Measurements from ENCODE around the gene MROH8.
"Not testable (repeated sequence)": the region's sequence is repeated elsewhere in the genome, so short reads cannot be mapped to it uniquely, and the experiment has no call there.

Gene MROH8

DNA sequence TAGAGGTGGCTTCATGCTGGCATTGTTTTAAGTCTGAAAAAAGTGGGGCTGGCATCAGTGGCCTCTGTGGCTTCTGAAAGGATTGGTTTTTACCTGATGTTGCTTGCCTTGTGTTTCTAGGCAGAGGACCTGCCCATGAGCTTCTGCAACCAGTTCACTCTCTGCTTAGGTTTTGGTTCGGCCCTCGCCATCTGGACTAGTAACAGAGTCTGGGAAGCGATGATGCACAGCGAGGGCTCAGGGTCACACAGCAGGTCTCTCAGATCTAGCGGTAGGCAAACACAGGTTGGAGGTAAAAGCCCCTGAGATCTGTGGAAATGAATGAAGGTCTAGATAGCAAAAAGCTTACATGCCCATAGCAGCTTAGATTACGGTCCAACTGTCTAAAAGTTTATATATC lies 76.8 kb downstream of the MROH8 start:
- in situ Hi-C loops (cut with MboI; ENCODE audit: low sequenced_read_pairs) = no loop called here

DNA sequence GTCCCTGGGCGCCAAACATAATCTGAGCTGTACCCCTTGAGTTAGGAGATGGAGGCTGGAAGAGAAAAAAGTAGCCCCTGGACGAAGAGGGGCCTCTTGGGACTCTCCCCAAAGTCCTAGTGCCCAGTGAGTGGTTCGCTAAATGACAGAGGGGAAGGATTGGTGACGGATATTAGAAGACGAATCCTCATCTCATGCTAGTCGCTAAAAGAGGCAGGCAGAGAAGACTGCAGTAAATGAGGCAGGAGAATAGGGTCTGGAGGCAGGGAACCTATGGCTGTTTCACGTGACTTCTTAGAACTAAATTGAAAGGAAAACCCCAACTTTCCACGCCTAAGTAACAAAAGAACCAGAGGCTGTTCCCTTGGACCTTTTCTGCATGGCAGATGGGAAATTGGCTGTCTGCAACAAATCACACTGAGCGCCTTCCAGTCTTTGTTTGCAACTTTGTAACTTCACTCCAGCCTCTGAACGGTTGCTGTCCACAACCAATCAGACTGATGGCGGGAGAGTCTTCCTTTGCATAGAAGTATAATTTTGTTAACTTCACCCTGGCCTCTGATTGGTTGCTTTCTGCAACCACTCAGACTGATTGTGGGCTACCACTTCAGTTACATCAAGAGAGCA lies 82.8 kb downstream of the MROH8 start:
- in situ Hi-C loops (cut with MboI; ENCODE audit: low sequenced_read_pairs) = no loop called here

DNA sequence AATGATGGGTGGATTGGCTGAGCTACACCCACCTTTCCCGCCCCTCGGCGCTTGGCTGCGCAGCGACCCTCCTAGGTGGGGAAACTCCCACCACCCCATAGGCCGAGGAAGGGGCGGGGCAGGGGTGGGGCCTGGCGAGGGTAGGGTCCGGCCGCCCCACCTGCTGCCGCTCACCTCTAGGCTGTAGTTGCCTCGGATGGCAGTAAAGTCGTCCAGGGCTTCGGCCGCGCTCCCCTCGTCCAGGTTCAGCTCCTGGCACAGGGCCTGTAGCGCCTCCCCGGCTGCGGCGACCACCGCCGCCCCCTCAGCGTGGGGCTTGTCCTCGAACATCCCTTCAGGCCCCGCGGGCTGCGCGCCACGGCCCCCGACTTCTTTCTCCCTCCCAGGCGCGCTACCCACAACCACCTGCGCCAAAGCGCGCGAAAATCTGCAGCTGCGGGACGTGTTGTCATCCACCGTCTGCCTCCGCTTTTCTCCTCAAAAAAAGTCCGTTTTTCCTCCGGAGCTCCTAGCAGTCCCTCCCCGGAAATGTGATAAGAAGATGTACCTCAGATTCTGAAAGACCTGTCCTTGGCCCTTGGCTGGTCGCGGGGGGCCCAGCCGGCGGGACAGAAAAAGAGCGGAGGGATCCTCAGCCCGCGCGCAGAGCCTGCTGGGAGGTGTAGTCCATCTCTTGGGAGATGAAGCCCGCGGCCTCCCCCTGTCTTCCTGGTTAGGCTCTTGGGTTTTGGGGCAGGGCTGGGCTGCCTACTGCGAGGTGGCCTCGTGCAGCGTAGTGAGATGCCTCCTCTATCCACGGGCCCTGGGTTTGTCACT lies 83.5 kb downstream of the MROH8 start, which contains the start of gene RBL1:
Gene RBL1, minus strand, starts transcription at position 399 of the 816 bp plus-strand sequence. Its CDS starts 69 bp downstream, at position 330.
- in situ Hi-C loops (cut with MboI; ENCODE audit: low sequenced_read_pairs) = no loop called here

DNA sequence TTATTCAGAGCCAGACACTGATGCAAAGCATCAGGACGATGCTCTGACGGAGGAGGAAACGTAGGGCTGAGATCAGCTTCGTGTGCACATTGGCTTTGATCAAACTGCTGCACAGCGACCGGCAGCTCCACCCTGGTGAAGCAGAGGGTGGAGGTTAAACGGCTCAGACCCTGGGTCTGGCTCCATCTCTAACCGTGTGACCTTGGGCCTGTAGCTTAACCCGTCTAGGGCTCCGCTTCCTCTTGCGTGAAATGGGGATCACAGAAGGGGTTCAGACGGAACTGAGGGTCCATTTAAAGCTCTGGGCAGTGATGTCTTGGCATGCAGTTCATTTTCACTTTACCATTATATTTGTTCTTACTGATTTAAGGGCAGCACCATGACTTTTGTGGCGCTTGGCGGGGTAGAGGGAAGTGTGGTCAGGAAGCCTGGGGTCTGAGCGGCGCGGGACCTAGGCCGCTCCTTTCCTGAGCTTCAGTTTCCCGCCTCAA lies 84.2 kb downstream of the MROH8 start:
- in situ Hi-C loops (cut with MboI; ENCODE audit: low sequenced_read_pairs) = no loop called here

DNA sequence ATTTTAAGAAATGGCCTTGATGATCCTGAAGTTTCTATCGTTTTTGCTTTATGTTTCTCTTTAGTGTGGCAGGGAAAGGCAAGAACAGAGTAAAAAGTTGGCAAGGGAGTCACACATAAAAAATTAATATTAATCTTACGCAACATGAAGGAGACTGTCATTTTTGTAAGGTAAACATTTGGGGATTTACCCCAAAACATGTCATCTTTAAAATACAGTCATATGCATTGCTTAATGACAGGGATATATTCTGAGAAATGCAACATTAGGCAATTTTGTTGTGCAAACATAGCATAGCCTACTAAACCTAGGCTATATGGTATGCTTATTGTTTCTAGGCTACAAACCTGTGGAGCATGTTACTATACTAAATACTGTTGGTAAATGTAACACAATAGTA lies 88.9 kb downstream of the MROH8 start:
- in situ Hi-C loops (cut with MboI; ENCODE audit: low sequenced_read_pairs) = no loop called here

DNA sequence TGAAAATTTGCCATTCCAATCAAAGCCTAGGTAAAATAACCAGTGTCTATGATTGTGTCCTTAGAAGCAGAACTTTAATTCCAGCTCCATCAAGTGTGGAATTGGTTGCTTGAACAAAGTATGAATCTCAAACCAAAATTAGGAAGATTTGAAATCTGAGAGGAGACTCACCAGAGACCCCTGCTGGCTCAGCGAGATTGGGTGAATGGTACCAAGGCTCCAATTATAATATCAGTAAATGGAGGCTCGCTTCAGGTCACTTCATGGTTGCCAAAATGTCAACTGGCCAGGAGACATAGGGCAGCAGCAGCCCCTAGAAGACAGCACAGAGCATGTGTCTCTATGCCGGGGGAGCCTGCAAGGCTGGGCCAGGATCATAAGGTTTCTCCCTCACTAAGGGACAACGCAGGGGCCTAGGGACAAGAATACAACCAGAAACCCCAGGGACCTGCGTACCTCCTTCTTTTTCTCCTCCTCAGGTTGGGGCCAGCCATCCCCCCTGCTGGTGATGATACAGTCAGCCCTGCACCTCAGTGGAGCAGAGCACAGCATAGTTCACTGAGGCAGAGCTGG lies 97.5 kb downstream of the MROH8 start:
- in situ Hi-C loops (cut with MboI; ENCODE audit: low sequenced_read_pairs) = no loop called here

DNA sequence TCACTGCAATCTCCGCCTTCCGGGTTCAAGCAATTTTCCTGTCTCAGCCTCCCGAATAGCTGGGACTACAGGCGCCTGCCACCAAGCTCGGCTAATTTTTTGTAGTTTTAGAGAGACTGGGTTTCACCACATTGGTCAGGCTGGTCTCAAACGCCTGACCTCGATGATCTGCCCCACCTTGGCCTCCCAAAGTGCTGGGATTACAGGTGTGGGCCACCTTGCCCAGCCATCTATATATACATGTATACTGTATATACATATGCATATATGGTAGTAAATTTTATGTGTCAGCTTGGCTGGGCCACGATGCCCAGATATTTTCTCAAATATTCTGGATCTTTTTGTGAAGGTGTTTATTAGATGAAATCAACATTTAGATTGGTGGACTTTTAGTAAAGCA lies 102.3 kb downstream of the MROH8 start:
- in situ Hi-C loops (cut with MboI; ENCODE audit: low sequenced_read_pairs) = no loop called here

DNA sequence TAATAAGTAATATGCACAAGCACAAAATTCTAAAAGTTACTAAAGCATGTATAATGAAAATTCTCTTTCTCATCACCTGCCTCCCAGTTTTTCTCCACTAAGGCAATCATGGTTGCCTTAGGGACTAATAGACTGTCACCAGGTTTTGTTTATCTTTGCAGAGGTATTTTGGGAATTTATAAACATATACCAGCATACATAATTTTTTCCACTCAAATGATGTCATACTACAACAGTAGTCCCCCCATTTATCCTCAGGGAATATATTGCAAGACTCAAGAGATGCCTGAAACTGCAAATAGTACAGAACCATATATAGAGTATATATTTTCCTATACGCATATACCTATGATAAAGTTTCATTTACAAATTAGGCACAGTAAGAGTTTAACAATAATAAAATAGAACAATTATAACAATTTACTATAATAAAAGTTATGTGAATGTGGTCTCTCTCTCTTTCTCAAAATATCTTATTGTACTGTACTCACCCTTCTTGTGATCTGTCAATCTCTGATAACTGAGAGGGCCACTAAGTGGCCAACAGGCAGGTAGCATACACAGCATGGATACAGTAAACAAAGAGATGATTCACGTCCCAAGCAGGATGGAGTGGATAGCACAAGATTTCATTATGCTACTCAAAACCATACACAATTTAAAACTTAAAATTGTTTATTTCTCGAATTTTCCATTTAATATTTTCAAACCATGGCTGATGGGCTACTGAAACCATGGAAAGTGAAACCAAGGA lies 103.2 kb downstream of the MROH8 start:
- in situ Hi-C loops (cut with MboI; ENCODE audit: low sequenced_read_pairs) = no loop called here

DNA sequence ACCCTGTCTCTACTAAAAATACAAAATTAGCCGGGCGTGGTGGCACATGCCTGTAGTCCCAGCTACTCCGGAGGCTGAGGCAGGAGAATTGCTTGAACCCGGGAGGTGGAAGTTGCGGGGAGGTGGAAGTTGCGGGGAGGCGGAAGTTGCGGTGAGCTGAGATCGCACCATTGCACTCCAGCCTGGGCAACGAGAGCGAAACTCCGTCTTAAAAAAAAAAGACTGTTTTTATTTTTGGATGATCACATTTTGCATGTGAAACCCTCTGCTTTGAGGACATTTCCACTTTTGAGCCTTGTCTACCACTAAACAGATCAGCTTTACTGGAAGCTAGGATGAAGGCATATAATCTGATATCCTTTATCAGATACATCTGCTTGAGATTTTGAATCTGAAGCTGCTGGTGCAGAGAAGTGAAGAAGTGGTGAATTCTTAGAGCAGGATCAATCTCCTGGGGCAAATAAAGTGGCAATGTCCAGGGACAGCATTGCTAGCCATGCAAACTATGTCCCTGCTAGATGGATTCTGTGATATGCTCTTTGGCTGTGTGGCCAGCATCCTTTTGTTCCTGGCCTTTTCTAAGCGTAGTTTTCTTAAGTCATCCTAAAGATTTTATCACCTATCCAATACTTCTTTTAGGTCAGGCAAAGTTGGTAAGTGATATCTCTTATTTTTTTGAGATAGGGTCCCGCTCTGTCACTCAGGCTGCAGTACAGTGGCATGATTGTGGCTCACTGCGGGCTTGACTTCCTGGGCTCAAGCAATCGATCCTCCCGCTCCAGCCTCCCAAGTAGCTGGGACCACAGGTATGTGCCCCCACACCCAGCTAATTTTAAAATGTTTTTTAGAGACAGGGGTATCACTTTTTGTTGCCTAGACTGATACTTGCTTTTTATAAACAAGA lies 106.8 kb downstream of the MROH8 start:
- in situ Hi-C loops (cut with MboI; ENCODE audit: low sequenced_read_pairs) = no loop called here

DNA sequence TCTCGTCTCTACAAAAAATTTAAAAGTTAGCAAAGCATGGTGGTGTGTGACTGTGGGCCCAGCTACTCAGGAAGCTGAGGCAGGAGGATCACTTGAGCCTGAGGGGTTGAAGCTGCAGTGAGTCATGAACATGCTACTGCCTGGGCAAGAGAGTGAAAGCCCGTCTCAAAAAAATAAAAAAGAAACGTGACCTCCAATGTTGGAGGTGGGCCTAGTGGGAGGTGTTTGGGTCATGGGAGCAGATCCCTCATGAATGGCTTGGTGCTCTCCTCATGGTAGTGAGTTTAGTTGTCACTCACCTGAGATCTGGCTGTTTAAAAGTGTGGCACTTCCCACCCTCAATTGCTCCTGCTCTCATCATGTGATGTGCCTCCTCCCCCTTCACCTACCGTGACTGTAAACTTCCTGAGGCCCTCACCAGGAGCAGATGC lies 107.9 kb downstream of the MROH8 start:
- in situ Hi-C loops (cut with MboI; ENCODE audit: low sequenced_read_pairs) = no loop called here

DNA sequence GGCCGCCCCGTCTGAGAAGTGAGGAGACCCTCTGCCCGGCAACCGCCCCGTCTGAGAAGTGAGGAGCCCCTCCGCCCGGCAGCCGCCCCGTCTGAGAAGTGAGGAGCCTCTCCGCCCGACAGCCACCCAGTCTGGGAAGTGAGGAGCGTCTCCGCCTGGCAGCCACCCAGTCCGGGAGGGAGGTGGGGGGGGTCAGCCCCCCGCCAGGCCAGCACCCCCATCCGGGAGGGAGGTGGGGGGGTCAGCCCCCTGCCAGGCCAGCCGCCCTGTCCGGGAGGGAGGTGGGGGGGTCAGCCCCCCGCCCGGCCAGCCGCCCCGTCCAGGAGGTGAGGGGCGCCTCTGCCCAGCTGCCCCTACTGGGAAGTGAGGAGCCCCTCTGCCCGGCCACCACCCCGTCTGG lies 109.8 kb downstream of the MROH8 start:
- in situ Hi-C loops (cut with MboI; ENCODE audit: low sequenced_read_pairs) = not testable (repeated sequence)

DNA sequence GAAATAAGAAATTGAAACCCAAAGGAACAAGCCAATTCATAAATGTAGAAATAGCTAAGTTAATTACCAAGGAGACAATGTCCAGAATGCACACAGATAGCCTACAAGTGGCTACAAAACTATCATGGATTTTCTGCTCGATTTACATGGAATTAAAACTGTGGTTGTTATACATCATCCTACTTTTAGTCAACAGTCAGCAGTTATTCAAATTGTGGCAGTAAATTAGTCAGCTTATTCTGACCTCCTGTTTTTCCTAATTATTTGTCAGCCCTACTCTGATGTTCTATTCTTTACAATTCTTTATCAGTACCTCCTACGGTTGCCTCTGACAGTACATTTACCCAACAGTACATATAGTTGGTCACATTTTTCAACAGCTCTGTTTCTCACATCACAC lies 113.2 kb downstream of the MROH8 start:
- in situ Hi-C loops (cut with MboI; ENCODE audit: low sequenced_read_pairs) = no loop called here

DNA sequence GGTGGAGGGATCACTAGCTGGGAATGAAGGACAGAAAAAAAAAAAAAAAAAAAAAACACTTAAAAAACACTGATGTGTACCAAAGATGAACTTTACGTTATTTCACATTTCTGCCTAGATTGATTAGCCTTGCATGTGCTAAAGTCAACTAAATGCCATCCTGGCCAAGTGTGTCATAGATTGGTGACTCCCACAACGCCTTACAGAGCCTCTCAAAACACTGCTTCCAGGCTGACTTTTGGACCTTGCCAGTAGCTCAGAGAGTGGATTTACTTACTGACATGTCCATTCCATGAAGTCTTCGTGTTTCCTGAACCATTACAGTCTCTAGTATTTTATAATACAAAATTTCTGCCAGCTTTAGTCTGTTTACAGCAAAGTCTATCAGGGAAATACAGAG lies 124.1 kb downstream of the MROH8 start:
- in situ Hi-C loops (cut with MboI; ENCODE audit: low sequenced_read_pairs) = no loop called here

DNA sequence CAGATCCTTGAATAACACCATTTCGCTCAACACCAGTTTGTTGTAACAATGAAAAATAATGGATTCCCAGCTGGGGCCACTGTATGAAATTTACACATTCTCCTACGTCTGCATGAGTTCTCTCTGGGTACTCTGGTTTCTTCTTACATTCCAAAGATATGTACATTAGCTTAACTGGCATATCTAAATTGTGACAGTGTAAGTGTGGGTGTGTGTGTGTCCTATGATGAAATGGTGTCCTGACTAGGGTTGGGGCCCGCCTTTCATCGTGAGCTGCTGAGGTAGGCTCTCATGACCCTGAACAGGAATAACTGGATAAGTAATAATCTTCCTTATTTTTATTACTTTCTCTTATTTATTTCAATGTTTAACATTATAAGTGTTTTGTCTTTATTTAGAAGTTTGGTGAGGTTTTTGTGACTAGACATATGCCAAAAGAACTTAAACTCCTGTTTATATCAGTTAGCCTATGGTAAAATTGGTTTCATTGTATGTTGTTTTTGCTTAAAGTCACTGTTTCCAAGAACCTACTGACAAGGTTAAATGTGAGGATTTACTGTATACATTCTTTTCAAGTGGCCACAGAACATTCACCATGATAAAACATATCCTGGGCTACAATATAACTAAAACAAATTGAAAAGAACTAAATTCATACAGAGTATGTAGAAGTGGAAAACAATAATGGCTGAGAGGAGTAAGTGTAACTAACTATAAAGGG lies 126.0 kb downstream of the MROH8 start:
- in situ Hi-C loops (cut with MboI; ENCODE audit: low sequenced_read_pairs) = no loop called here
